Left hindlimb (tissue), 1 donor: ENCODE measurements around the gene ZNF792.
"Not testable (repeated sequence)": the region's sequence is repeated elsewhere in the genome, so short reads cannot be mapped to it uniquely, and the experiment has no call there.

Experiments
- DNase-seq: peaks from one replicate; pipeline ENCODE4 v3.0.0-alpha.2; 2018

Gene ZNF792

GRCh38 chr19:34998777-34999497 lies 34.9 kb upstream of the ZNF792 start:
- DNase-seq, result no peak

GRCh38 chr19:34998224-34998623 lies 34.2 kb upstream of the ZNF792 start:
- not testable (repeated sequence) for DNase-seq

GRCh38 chr19:34997071-34997617 lies 33.1 kb upstream of the ZNF792 start:
- no peak for DNase-seq

- DNase-seq, result no peak
Observed at GRCh38 chr19:34995551-34995950, 31.5 kb upstream of the ZNF792 start.

DNA sequence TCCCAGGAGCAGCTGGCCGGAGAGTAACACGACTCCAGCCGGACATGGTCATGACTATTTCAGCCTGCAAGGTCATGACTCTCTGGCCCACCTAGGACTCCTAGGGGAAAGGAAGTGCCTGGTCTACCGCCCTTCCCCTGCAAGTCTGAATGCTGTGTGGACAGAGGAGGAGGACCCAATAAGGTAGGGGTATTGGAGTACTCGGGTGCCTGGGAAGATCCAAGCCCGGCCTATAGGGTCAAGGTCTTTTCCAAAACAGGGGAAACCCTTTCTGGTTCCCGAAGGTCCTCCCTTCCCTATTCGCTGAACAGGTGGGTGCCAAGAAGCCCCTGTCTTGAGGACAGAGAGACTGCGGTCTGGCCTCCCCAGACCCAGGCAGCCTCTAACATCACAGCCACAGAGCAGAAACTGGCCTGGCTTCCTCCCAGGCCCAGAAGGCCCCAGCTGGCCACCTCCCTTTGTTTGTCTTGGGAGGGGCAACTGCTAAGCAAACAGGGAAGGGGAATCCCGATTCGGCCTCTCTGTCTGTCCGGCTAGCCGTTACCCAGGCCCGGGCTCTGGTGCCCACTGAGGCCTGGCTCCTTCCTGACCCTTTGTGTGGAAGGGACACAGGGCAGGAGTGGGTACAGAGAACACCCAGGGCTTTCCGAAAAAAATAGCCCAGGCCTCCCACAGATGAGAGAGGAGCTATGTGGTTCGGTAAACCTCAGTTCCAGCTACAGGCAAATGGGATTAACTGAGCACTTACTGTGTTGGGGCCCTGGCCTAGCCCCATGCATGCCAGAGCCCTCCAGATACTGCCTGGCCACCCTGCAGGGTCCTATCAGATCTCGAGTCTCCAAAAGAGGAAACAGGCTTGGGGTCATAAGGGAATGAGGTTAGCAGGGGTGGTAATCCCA lies 30.9 kb upstream of the ZNF792 start:
- DNase-seq, result no peak

DNA sequence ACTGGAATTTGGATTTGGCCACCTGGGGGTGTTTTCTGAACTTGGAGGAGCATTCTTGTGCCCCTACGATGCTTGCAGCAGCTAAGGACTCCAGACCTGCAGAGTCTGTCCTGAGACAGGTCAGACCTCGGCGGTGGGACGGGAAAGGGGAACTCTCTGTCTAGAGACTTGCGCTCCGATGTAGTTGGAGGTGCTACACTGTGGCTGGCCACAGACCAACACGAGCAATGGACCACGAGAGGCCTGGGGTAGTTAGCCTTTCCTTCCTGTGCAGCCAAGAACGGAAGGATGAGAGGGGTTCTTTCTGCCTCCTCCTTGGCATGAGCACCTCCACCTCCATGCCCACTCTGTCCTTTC lies 30.2 kb upstream of the ZNF792 start:
- no peak for DNase-seq

- not testable (repeated sequence) for DNase-seq
Observed at GRCh38 chr19:34992582-34992981, 28.6 kb upstream of the ZNF792 start.

GRCh38 chr19:34991542-34992333 lies 27.7 kb upstream of the ZNF792 start:
- DNase-seq, result no peak

GRCh38 chr19:34990578-34991192 lies 26.7 kb upstream of the ZNF792 start:
- DNase-seq, result no peak

DNA sequence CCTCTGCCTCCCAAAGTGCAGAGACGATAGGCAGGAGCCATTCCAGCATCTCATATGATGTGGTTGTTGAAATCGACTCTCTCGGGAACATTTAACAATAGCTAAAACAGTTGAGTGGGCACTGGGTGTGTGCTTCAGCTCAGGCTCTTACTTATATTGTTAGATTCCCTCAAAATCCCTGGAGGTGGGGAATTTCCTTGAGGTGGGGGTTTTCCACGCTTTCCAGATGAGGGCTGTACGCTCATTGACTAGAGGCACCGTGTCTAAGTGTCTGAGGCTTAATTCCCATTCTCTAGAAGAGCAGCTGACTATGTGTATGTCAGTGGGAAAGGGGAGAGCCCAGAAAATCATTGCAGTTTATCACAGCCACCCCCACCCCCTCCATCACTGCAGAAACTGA lies 25.3 kb upstream of the ZNF792 start:
- no peak for DNase-seq

DNA sequence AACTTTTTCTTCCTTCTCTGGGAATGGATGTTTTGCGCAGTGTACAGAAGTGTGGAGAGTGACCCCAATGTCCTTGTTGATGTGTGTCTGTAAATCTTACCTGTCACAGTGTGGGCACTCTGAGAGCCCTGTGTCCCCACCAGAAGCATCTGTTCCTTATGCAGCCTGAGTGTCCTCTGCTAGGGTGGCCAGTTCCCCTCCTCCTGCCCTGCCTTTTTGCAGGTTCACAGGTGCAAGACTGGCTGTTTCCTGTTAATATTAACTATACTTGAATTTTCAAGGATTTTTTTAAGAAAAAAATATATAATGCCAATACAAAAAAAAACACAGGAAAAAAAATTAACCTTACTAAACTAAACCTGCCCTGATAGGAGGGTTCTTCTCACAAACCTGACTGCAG lies 24.1 kb upstream of the ZNF792 start:
- DNase-seq, result no peak

- DNase-seq, result peak; percentile 82
Observed at GRCh38 chr19:34985249-34986022, 21.4 kb upstream of the ZNF792 start.

DNA sequence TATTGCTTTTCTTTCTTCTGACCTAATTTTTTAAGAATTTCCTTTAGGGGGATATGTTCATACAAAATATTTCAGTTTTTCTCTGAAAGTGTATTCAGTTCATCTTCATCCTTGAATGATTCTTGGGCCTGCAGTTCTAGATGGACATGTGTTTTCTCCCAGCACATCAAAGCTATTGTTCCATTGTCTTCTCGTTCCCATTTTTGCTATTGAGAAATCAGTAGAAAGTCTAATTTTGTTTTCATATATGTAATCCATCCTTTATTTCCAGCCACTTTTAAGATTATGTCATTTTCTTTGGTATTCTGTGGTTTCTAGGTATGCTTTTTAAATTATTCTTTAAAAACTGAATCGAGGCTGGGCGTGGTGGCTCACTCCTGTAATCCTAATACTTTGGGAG lies 20.3 kb upstream of the ZNF792 start:
- DNase-seq, result no peak

DNA sequence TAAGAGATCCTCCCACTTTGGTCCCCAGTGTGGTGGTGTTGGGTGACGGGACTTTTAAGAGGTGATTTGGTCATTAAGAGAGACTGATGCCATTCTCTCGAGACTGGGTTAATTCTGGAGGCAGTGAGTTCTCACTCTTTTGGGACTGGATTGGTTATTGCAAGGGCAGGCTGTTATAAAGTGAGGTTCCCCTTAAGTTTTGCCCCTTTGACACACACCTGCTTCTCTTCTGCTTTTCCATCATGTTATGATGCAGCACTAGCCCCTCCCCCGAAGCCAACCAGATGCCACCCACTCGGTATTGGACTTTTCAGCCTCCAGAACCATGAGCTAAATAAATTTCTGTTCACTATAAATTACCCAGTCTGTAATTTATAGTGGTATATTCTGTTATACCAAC lies 19.8 kb upstream of the ZNF792 start:
- no peak for DNase-seq

GRCh38 chr19:34982275-34982674 lies 18.2 kb upstream of the ZNF792 start:
- DNase-seq, result no peak

- no peak for DNase-seq
Observed at GRCh38 chr19:34979819-34980640, 16.0 kb upstream of the ZNF792 start.

DNA sequence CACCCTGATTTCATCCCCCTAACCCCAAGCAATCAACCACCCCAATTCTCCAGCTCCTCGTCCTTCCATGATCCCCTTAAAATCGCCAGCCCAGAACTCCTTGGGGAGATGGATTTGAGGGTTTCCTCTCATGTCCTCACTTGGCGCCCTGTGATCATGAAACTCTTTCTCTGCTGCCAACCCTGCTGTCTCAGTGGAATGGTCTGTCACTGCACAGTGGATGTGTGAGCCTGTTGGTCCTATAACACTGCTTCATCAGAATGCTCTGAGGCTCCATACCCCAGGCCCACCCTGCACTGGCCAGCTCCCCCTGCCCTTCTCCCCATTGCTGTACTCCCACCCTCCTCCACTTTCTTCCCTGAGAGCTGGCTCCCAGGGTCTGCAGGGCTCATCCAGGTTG lies 12.6 kb upstream of the ZNF792 start:
- DNase-seq, result no peak

DNA sequence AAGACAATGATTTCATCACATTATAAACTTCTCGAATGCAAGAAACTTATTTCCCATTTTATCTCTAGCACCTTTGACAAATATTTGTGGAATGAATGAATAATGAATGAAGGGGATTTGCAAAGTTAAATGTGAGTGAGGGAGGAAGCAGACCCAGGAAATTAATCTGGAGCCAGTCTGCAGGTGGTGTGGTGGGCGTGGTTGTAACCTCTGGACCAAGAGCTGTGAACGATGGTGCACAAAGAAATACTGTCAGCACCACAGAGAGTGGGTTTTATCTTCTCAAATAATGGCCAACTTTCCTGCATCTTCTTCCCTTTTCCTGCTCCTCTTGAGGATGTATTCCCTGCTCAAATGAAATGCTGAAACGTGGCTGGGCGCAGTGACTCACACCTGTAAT lies 11.0 kb upstream of the ZNF792 start:
- DNase-seq, result no peak

DNA sequence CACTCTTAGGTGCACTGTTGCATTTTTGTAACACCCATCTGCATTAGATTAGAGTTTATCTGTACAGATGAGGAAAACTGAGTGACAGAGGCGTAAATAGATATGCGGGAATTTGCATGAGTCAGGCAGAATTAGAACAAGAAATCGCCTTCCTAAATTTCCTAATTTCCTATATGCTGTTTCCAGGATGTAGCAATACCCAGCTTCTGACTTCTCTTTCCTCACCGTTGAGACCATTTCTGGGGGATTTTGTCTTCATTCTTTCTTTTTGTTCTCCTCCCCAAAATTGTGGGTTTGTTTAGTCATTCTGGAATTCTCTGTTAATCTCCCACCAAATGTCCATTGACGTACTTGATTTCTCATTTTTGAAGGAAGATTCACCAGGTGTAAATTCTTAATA lies 10.6 kb upstream of the ZNF792 start:
- DNase-seq, result no peak

- no peak for DNase-seq
Observed at GRCh38 chr19:34972163-34972705, 8.2 kb upstream of the ZNF792 start.
